Kidney tubule cell (primary cell): ENCODE data around the gene CCR4.
"Not testable (repeated sequence)": the region's sequence is repeated elsewhere in the genome, so short reads cannot be mapped to it uniquely, and the experiment has no call there.

Source experiments
- DNase-seq: peaks from one replicate; pipeline ENCODE4 v3.0.0-alpha.2; 2018; ENCODE audit warnings: low spot score

CCR4 gene

GRCh38 chr3:32951410-32951811 is at the start of gene CCR4:
TSS of gene CCR4 (plus strand) at chr3:32951644. CDS start at chr3:32953423, 1,779 bp downstream.
- DNase-seq: no peak

- DNase-seq: peak; percentile 61
Observed at GRCh38 chr3:32902887-32903371, 48.5 kb upstream of the CCR4 start.

GRCh38 chr3:32903953-32904352 is 47.5 kb upstream of the CCR4 start:
- no peak for DNase-seq

DNA sequence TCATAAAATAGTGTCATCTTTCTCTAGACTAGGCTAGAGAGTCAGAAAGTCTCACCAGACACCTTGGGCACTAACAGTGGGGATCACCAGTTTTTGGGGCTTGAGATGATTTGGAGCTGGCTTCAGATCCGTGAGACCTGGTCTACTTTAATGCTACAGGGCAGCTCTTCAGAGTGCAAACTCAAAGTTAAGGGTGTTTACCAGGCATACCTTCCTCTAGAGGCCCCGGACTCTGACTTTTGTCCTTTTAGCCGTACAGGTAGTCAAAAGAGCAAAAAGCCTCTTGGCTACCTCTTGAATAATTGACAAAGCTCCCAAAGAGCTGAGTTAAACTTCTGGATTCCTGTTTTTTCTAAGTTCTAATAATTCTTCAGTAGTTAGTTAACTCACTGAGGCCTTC is 41.4 kb upstream of the CCR4 start:
- no peak for DNase-seq

- no peak for DNase-seq
Observed at GRCh38 chr3:32910954-32911353, 40.5 kb upstream of the CCR4 start.

DNA sequence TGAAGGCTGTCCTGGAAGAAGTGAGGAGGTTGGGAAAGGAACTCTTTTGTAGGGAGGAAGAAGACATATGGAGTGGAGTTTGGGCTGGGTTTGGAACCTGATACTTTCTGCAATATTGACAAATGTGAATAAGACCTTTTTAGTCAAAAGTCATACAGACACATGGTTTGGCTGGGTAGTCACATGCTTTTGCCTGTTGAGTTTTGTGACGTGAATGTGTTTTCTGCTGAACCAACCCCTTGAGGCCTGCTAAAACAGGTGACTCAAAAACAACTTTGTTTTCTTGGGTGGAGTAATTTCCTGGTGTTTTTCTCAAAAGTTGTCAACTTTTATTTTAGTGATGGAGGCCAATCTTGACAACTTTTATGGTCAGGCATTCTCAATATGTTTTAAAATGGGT is 39.4 kb upstream of the CCR4 start:
- no peak for DNase-seq

- no peak for DNase-seq
Observed at GRCh38 chr3:32913790-32914446, 37.5 kb upstream of the CCR4 start.

GRCh38 chr3:32919920-32920319 is 31.5 kb upstream of the CCR4 start:
- DNase-seq: no peak

- DNase-seq: no peak
Observed at GRCh38 chr3:32922078-32922477, 29.4 kb upstream of the CCR4 start.

- no peak for DNase-seq
Observed at GRCh38 chr3:32930161-32930560, 21.3 kb upstream of the CCR4 start.

GRCh38 chr3:32931273-32931672 is 20.2 kb upstream of the CCR4 start:
- DNase-seq: not testable (repeated sequence)

DNA sequence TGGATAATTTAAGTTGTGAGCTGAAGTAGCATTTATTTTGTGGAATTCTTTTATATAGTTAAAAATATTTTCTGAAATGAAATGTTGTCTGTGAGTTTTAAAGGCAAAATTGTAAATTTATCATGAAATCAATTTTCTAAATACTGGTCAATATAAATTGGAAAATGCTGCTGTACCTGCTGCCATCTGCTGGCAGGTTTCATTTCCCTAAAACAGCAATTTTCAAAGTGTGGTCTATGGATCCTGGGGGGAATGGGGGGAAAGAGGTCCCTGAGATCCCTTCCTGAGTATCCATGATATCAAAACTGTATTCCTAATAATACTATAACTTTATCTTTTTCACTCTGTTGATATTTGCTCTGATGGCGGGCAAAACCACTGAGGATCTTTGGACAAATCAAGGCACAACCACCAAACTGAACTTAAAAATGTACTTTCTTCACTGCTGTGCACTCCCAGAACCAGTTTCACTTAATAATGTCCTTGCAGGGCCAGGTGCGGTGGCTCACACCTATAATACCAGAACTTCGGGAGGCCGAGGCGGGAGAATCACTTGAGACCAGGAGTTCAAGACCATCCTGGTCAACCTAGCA is 17.2 kb upstream of the CCR4 start:
- peak; percentile 20 for DNase-seq

- no peak for DNase-seq
Observed at GRCh38 chr3:32937331-32937730, 14.1 kb upstream of the CCR4 start.

DNA sequence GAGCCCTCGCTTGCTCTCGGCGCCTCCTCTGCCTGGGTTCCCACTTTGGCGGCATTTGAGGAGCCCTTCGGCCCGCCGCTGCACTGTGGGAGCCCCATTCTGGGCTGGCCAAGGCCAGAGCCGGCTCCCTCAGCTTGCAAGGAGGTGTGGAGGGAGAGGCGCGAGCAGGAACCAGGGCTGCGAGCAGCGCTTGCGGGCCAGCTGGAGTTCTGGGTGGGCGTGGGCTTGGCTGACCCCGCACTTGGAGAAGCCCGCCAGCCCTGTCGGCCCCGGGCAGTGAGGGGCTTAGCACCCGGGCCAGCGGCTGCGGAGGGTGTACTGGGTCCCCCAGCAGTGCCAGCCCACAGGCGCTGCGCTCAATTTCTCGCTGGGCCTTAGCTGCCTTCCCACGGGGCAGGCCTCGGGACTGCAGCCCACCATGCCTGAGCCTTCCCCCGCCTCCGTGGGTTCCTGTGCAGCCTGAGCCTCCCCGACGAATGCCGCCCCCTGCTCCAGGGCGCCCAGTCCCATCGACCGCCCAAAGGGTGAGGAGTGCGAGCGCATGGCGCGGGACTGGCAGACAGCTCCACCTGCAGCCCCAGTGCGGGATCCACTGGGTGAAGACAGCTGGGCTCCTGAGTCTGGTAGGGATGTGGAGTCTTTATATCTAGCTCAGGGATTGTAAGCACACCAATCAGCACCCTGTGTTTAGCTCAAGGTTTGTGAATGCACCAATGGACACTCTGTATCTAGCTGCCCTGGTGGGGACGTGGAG is 11.7 kb upstream of the CCR4 start:
- DNase-seq: not testable (repeated sequence)

GRCh38 chr3:32940726-32941125 is 10.7 kb upstream of the CCR4 start:
- no peak for DNase-seq

DNA sequence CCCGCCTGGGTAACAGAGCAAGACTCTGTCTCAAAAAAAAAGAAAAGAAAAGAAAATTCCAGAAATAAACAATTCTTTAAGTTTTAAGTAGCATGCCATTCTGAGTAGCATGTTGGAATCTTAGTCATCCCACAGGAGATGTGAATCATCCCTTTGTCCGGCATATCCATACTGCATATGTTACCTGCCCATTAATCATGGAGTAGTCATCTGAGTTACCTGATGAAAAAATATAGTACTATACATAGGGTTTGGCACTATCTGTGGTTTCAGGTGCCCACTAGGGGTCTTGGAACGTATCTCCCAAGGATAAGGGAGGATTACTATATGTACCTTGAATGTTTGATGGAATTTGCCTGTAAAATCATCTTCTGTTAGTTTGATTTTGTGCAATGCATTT is 6.3 kb upstream of the CCR4 start:
- peak; percentile 70 for DNase-seq

DNA sequence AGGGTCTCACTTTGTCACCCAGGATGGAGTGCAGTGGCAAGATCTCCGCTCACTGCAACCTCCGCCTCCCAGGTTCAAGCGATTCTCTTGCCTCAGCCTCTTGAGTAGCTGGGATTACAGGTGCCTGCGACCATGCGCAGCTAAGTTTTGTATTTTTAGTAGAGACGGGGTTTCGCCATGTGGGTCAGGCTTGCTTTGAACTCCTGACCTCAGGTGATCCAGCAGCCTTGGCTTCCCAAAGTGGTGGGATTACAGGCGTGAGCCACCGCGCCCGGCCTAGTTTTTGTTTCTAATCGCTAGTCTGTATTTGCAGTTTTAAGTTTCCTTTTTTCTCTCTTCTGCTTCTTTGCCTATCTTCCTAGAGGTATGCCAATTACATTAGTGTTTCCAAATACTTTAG is 5.8 kb upstream of the CCR4 start:
- not testable (repeated sequence) for DNase-seq

DNA sequence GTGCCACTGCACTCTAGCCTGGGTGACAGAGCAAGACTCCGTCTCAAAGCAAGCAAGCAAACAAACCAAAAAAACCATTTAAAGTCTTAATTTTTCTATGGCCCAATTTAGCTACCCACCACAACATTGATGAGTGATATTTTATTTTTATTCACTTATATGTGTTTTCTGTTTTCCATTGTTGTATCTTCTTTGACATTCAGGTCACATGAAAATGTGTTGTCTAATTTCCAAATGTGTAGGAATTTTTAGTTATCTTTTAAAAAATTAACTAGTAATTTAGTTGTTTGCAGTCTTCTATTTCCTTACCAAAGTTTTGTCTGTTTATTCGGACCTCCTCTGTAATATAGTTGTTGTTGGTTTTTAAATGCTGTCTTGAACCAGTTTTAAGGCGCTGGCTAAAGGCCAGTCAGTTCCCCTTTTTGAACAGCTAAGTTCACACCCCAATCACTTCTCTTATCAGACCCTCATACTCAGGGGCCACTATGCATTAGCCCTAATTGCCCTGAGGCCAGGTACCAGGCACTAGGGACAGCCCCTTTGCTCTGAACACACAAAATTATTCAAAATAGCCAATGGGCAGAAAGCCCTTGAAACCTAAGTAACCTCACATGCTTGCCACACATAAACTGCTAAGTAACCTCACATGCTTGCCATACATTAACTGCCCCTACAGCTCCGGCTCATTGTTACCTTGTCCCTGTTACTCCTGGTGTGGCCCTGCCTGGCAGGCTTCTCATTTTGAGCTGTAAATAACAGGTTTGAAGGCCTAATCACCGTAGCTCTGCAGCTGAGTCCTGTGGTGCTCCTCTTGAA is 4.3 kb upstream of the CCR4 start:
- no peak for DNase-seq

DNA sequence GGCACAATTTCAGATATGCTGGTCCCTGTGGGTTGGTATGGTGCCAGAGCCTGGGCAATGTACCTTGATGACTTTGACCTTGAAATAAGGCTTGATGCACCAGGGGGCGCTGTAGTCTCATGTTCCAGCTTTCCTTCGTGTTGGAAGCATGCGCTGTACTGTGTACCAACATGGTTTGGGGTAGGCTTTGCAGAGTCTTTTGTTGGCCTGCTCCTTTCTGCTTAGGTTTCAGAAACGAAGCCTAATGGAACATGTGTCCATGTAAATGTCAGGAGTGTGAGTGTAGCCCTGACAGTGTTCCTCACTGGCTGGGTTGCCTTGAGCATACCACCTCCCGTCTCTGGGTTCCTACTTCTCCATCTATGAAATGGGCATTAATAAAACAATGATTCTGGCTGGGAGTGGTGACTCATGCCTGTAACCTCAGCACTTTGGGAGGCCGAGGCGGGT is 3.6 kb upstream of the CCR4 start:
- DNase-seq: peak; percentile 84

GRCh38 chr3:32948625-32949445 is 2.6 kb upstream of the CCR4 start:
- DNase-seq: no peak

GRCh38 chr3:32950516-32950915 is 928 bp upstream of the CCR4 start:
- no peak for DNase-seq
